Activated CD4-positive, alpha-beta T cell treated with anti-CD3 and anti-CD28 coated beads, Interleukin-2, Interleukin-4, amounts not matched to agents 100 ng/mL and 50 ng/mL, durations not matched to agents 16 hours and 8 hours (primary cell): ENCODE measurements around the gene KAT6B.

Source experiments
- DNase-seq: peaks from one replicate; pipeline ENCODE4 v3.0.0-alpha.2; 2020; ENCODE audit warnings: low spot score

The KAT6B gene

GRCh38 chr10:74922921-74923320 lies 96.5 kb downstream of the KAT6B start:
- DNase-seq: no peak

- DNase-seq: no peak
Measured at GRCh38 chr10:74923556-74923955, 97.2 kb downstream of the KAT6B start.

GRCh38 chr10:74924251-74924963 lies 98.0 kb downstream of the KAT6B start:
- no peak for DNase-seq

GRCh38 chr10:74925291-74925690 lies 98.9 kb downstream of the KAT6B start:
- DNase-seq: no peak

GRCh38 chr10:74925708-74926107 lies 99.3 kb downstream of the KAT6B start:
- no peak for DNase-seq

- no peak for DNase-seq
Measured at GRCh38 chr10:74926791-74927585, 100.6 kb downstream of the KAT6B start.

GRCh38 chr10:74927701-74928100 lies 101.3 kb downstream of the KAT6B start:
- DNase-seq: no peak

- no peak for DNase-seq
Measured at GRCh38 chr10:74928742-74929191, 102.4 kb downstream of the KAT6B start.

- DNase-seq: no peak
Measured at GRCh38 chr10:74929197-74929596, 102.8 kb downstream of the KAT6B start.

GRCh38 chr10:74930965-74931364 lies 104.6 kb downstream of the KAT6B start:
- DNase-seq: no peak

GRCh38 chr10:74932648-74933047 lies 106.2 kb downstream of the KAT6B start:
- no peak for DNase-seq

GRCh38 chr10:74934100-74934812 lies 107.9 kb downstream of the KAT6B start:
- DNase-seq: no peak

- no peak for DNase-seq
Measured at GRCh38 chr10:74936577-74937265, 110.3 kb downstream of the KAT6B start.

GRCh38 chr10:74937266-74937856 lies 111.0 kb downstream of the KAT6B start:
- no peak for DNase-seq

GRCh38 chr10:74944205-74944604 lies 117.8 kb downstream of the KAT6B start:
- DNase-seq: no peak

GRCh38 chr10:74947781-74948401 lies 121.5 kb downstream of the KAT6B start:
- no peak for DNase-seq

GRCh38 chr10:74949034-74949832 lies 122.8 kb downstream of the KAT6B start:
- DNase-seq: peak; percentile 9

GRCh38 chr10:74949843-74950765 lies 123.7 kb downstream of the KAT6B start:
- no peak for DNase-seq

- DNase-seq: no peak
Measured at GRCh38 chr10:74953214-74953613, 126.8 kb downstream of the KAT6B start.
